Esophagus muscularis mucosa (tissue), 4 donors: ENCODE data around the gene PLOD2.

ENCODE experiments used
- EP300 ChIP-seq: sonication (generic); formaldehyde crosslinking; IDR thresholded peaks from one replicate; pipeline ENCODE4 v1.6.1; 2017; ENCODE audit warnings: antibody characterized with exemption
- POLR2AphosphoS5 ChIP-seq, 2 donors: sonication (generic); formaldehyde crosslinking; IDR thresholded peaks; one replicate each; pipeline ENCODE4 v1.6.1; 2017; ENCODE audit warnings: antibody characterized with exemption in 2 of 2
- TF ChIP-seq, protein P1 (sequence below), 3 experiments: fragments of 200-600 bp in 2 of 3; fragments of 450-650 bp in 1 of 3; sonication (generic) in 2 of 3; IDR thresholded peaks; one replicate each; pipeline ENCODE4 v1.5.1; 2017 to 2019; ENCODE audit warnings: antibody characterized with exemption in 3 of 3, mild to moderate bottlenecking in 2 of 3, moderate library complexity in 1 of 3

DNA sequence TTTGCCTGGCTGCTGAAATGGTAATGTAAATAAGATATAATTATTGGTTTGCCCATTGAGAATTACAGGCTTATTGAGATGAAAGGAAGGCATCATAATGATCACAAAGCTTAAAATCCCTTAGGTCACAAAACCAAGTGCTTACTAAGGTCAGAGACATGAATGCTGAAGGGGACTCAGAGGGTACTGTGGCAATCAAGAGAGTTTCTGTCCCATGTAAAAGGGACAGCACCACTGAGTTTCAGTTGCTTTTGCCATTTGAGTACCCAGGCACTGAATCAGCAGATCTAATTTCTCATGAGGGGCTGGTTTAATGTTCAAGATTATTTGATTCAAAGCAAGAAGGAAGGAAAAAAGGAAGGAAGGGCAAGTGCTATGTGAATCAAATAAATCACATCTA, 127.0 kb downstream of the PLOD2 start:
- TF ChIP-seq, protein P1, sequence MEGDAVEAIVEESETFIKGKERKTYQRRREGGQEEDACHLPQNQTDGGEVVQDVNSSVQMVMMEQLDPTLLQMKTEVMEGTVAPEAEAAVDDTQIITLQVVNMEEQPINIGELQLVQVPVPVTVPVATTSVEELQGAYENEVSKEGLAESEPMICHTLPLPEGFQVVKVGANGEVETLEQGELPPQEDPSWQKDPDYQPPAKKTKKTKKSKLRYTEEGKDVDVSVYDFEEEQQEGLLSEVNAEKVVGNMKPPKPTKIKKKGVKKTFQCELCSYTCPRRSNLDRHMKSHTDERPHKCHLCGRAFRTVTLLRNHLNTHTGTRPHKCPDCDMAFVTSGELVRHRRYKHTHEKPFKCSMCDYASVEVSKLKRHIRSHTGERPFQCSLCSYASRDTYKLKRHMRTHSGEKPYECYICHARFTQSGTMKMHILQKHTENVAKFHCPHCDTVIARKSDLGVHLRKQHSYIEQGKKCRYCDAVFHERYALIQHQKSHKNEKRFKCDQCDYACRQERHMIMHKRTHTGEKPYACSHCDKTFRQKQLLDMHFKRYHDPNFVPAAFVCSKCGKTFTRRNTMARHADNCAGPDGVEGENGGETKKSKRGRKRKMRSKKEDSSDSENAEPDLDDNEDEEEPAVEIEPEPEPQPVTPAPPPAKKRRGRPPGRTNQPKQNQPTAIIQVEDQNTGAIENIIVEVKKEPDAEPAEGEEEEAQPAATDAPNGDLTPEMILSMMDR (IDR thresholded peaks at IDR 0.05): no peak
- TF ChIP-seq EP300 (no peak), POLR2AphosphoS5 (IDR thresholded peaks at IDR 0.05) (no peak)
